CD4-positive, alpha-beta T cell treated with Interferon gamma for 1 hour (primary cell): Measurements from ENCODE around the gene TSGA10IP.
"Not testable (repeated sequence)": the region's sequence is repeated elsewhere in the genome, so short reads cannot be mapped to it uniquely, and the experiment has no call there.

ENCODE experiments used
- DNase-seq: peaks from one replicate; pipeline ENCODE4 v3.0.0-alpha.2; 2020

Gene TSGA10IP

GRCh38 chr11:65947603-65948125 is 2.4 kb downstream of the TSGA10IP start:
- no peak for DNase-seq

DNA sequence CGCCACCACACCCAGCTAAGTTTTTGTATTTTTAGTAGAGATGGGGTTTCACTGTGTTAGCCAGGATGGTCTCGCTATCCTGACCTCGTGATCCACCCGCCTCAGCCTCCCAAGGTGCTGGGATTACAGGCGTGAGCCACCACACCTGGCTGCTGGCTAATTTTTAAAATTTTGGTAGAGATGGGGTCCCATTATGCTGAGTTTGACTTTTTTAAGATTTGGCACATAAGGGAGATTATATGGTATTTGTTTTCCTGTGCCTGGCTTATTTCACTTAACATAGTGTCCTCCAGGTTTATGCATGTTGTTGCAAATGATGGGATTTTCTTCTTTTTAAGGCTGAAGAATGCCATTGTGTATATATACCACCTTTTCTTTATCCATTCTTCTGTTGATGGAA is 5.4 kb downstream of the TSGA10IP start:
- not testable (repeated sequence) for DNase-seq

- DNase-seq, result not testable (repeated sequence)
These were observed 6.4 kb downstream of the TSGA10IP start for GRCh38 chr11:65951641-65952040.

GRCh38 chr11:65952052-65952521 is 6.8 kb downstream of the TSGA10IP start:
- DNase-seq, result no peak

- no peak for DNase-seq
These were observed 8.2 kb downstream of the TSGA10IP start for GRCh38 chr11:65953471-65953870.

GRCh38 chr11:65954771-65955170 is 9.5 kb downstream of the TSGA10IP start:
- DNase-seq, result no peak

DNA sequence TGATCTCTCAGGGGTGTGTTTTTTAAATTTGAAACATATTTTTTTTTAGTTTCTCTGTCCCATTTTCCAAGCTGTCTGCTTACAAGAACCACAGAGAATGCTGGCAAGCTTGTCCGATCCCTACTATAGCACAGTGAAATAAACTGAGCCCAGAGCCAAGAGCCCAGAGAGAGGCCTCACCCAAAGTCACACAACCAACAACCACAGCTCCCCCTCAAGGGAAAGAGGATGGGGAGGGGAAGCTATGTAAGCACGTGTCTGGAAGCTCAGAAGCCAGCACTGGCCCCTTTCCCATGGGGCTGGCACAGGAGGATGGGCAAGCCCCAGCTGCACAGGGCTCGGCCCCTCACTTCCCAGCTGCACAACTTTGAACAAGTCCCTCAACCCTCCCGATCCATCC is 13.0 kb downstream of the TSGA10IP start:
- no peak for DNase-seq

GRCh38 chr11:65958774-65959420 is 13.6 kb downstream of the TSGA10IP start:
- no peak for DNase-seq

GRCh38 chr11:65960824-65961266 is 15.6 kb downstream of the TSGA10IP start:
- DNase-seq, result no peak

DNA sequence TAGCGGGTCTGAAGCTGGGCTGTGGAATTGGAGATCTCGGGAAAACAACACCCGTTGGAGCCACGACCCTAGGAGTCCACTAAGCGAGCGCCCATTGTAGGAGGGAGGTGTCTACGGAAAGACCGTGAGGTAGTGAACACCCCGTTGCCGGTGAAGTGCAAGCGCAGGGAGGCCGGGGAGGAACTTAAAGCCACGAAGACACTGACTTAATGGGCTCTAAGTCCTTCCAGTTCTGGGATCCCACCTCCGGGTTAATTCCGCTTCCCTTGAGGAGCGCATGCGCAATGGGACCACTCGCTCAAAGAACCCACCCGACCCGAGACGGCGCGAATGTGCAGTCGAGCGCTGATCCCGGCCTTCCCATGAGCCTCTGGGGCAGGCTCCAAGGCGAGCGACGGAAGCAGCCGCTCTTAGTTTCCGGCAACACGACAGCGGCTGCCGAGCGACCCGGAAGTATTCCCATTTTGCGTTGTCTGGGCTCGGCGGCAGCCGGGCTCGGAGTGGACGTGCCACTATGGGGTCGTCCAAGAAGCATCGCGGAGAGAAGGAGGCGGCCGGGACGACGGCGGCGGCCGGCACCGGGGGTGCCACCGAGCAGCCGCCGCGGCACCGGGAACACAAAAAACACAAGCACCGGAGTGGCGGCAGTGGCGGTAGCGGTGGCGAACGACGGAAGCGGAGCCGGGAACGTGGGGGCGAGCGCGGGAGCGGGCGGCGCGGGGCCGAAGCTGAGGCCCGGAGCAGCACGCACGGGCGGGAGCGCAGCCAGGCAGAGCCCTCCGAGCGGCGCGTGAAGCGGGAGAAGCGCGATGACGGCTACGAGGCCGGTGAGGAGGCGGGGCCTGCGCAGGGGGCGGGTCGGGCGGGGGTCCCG is 16.2 kb downstream of the TSGA10IP start, which contains the start of gene SART1:
SART1 (plus strand) TSS at position 468 of the 874 bp plus-strand sequence; CDS start at position 515, 47 bp downstream.
- peak; percentile 98 for DNase-seq

GRCh38 chr11:65962141-65962564 is 16.9 kb downstream of the TSGA10IP start:
- DNase-seq, result peak; percentile 58

GRCh38 chr11:65964906-65965305 is 19.6 kb downstream of the TSGA10IP start:
- DNase-seq, result no peak

- no peak for DNase-seq
These were observed 20.9 kb downstream of the TSGA10IP start for GRCh38 chr11:65965986-65966762.

- no peak for DNase-seq
These were observed 22.2 kb downstream of the TSGA10IP start for GRCh38 chr11:65967329-65967934.

GRCh38 chr11:65968600-65969482 is 23.6 kb downstream of the TSGA10IP start:
- no peak for DNase-seq

DNA sequence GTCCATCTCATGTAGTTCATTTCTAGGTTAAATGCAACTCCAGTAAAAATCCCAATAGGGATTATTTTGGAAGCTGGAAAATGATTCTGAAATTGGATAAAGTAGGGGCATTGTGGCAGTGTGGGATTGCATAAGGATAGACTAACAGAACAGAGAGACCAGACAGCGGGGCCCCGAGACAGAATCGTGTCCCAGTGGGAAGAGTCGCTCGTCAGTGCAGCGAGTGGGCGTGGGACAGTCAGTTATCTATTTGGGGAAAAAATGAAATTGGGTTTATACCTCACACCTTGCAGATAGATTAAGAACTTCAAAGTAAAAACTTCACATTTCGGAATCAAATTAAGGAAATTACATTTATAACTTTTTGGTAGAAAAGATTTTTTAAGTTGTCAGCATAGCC is 26.8 kb downstream of the TSGA10IP start:
- DNase-seq, result no peak

GRCh38 chr11:65973439-65974110 is 28.3 kb downstream of the TSGA10IP start:
- DNase-seq, result no peak

GRCh38 chr11:65975771-65976170 is 30.5 kb downstream of the TSGA10IP start:
- DNase-seq, result no peak

DNA sequence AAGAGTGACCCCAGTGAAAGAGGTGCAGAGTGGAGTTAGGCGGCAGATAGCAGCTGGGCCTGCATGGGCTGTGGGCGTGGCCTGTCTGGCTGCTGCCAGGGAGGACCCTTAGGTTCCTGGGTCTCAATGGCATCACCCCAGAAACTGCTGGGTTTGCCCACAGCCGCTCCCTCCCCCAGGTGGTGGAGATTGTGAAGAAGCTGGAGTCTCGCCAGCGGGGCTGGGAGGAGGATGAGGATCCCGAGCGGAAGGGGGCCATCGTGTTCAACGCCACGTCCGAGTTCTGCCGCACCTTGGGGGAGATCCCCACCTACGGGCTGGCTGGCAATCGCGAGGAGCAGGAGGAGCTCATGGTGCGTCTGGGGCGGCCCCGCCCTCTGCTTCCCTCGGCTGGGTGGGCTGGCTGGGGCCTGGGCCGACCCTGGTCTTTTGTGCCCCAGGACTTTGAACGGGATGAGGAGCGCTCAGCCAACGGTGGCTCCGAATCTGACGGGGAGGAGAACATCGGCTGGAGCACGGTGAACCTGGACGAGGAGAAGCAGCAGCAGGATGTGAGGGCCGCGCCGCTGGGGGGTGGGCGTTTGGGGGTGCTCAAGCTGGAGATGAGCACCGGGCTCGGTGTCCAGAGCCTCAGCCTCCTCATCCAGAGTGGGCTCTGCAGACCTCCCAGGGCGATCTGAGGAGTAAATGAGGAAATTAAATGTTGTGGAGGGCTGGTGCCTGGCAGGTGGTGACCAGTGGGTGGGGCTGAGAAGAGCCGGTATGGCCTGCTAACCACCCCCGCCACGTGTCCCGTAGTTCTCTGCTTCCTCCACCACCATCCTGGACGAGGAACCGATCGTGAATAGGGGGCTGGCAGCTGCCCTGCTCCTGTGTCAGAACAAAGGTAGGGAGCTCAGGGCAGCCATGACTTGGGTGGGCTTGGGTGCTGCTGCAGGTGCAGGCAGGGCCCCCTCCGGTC is 31.2 kb downstream of the TSGA10IP start:
- DNase-seq, result no peak
